HG02759 (cell line): ENCODE results near the gene MAP3K3.

Experiments
- ATAC-seq: cut with Tn5 transposase; IDR thresholded peaks from one replicate; pipeline ENCODE4 v1.9.1; 2021; ENCODE audit warnings: mild to moderate bottlenecking, moderate library complexity; ENCODE audit not compliant: unreplicated experiment

Gene MAP3K3

GRCh38 chr17:63622574-63623390, 565 bp downstream of the MAP3K3 start:
- ATAC-seq = peak; percentile 25

GRCh38 chr17:63623786-63624530, 1.7 kb downstream of the MAP3K3 start:
- no peak for ATAC-seq

- no peak for ATAC-seq
Observed at GRCh38 chr17:63624531-63624880, 2.3 kb downstream of the MAP3K3 start.

GRCh38 chr17:63626551-63627180, 4.4 kb downstream of the MAP3K3 start:
- no peak for ATAC-seq

GRCh38 chr17:63629627-63630026, 7.4 kb downstream of the MAP3K3 start:
- no peak for ATAC-seq

- no peak for ATAC-seq
Observed at GRCh38 chr17:63631062-63631461, 8.8 kb downstream of the MAP3K3 start.

GRCh38 chr17:63631626-63632025, 9.4 kb downstream of the MAP3K3 start:
- ATAC-seq = no peak

GRCh38 chr17:63633742-63634141, 11.5 kb downstream of the MAP3K3 start:
- ATAC-seq = no peak

- no peak for ATAC-seq
Observed at GRCh38 chr17:63634163-63634562, 11.9 kb downstream of the MAP3K3 start.

- ATAC-seq = no peak
Observed at GRCh38 chr17:63634816-63635215, 12.6 kb downstream of the MAP3K3 start.

GRCh38 chr17:63635290-63635689, 13.1 kb downstream of the MAP3K3 start:
- no peak for ATAC-seq

GRCh38 chr17:63635787-63636186, 13.6 kb downstream of the MAP3K3 start:
- no peak for ATAC-seq

- ATAC-seq = no peak
Observed at GRCh38 chr17:63639125-63639524, 16.9 kb downstream of the MAP3K3 start.

- no peak for ATAC-seq
Observed at GRCh38 chr17:63640038-63640437, 17.8 kb downstream of the MAP3K3 start.

GRCh38 chr17:63641692-63642448, 19.7 kb downstream of the MAP3K3 start:
- no peak for ATAC-seq

- no peak for ATAC-seq
Observed at GRCh38 chr17:63644846-63645245, 22.6 kb downstream of the MAP3K3 start.

GRCh38 chr17:63645775-63646487, 23.7 kb downstream of the MAP3K3 start:
- ATAC-seq = peak; percentile 60

- ATAC-seq = peak; percentile 80
Observed at GRCh38 chr17:63646488-63646806, 24.2 kb downstream of the MAP3K3 start.

GRCh38 chr17:63647065-63647725, 25.0 kb downstream of the MAP3K3 start:
- ATAC-seq = no peak

GRCh38 chr17:63647936-63648335, 25.7 kb downstream of the MAP3K3 start:
- ATAC-seq = no peak
